NCI-H446 treated with DMSO at 0.1 percent for 48 hours (cell line): ENCODE data around the gene ARHGAP11B.
"Not testable (repeated sequence)": the region's sequence is repeated elsewhere in the genome, so short reads cannot be mapped to it uniquely, and the experiment has no call there.

Experiments
- DNase-seq: peaks from one replicate; lab custom pipeline; 2025; lab: John Stamatoyannopoulos, UW

The ARHGAP11B gene

GRCh38 chr15:30625436-30626193, at the start of gene ARHGAP11B:
Gene ARHGAP11B (plus strand): TSS chr15:30626128.
- not testable (repeated sequence) for DNase-seq

GRCh38 chr15:30579394-30579970, 46.4 kb upstream of the ARHGAP11B start:
- DNase-seq, result not testable (repeated sequence)

- not testable (repeated sequence) for DNase-seq
Observed at GRCh38 chr15:30580716-30581115, 45.2 kb upstream of the ARHGAP11B start.

GRCh38 chr15:30598953-30599352, 27.0 kb upstream of the ARHGAP11B start:
- DNase-seq, result not testable (repeated sequence)

GRCh38 chr15:30603796-30604195, 22.1 kb upstream of the ARHGAP11B start, which contains the start of gene GOLGA8H:
Gene GOLGA8H (plus strand): TSS chr15:30604028. CDS start chr15:30604126, 98 bp downstream.
- DNase-seq, result not testable (repeated sequence)

GRCh38 chr15:30612271-30612670, 13.7 kb upstream of the ARHGAP11B start:
- DNase-seq, result not testable (repeated sequence)

GRCh38 chr15:30621342-30621741, 4.6 kb upstream of the ARHGAP11B start:
- DNase-seq, result not testable (repeated sequence)

GRCh38 chr15:30626194-30626565, 252 bp downstream of the ARHGAP11B start:
- not testable (repeated sequence) for DNase-seq

- not testable (repeated sequence) for DNase-seq
Observed at GRCh38 chr15:30626632-30627031, 704 bp downstream of the ARHGAP11B start.

- no peak for DNase-seq
Observed at GRCh38 chr15:30650012-30650929, 24.3 kb downstream of the ARHGAP11B start.

GRCh38 chr15:30661154-30661553, 35.2 kb downstream of the ARHGAP11B start:
- not testable (repeated sequence) for DNase-seq

- not testable (repeated sequence) for DNase-seq
Observed at GRCh38 chr15:30669621-30670020, 43.7 kb downstream of the ARHGAP11B start.

- no peak for DNase-seq
Observed at GRCh38 chr15:30670056-30670455, 44.1 kb downstream of the ARHGAP11B start.

- no peak for DNase-seq
Observed at GRCh38 chr15:30671309-30671708, 45.4 kb downstream of the ARHGAP11B start.

- no peak for DNase-seq
Observed at GRCh38 chr15:30675126-30675525, 49.2 kb downstream of the ARHGAP11B start.

GRCh38 chr15:30675891-30676290, 50.0 kb downstream of the ARHGAP11B start:
- DNase-seq, result not testable (repeated sequence)

GRCh38 chr15:30680997-30681396, 55.1 kb downstream of the ARHGAP11B start:
- not testable (repeated sequence) for DNase-seq

GRCh38 chr15:30685709-30686285, 59.9 kb downstream of the ARHGAP11B start:
- not testable (repeated sequence) for DNase-seq

GRCh38 chr15:30686651-30687050, 60.7 kb downstream of the ARHGAP11B start:
- not testable (repeated sequence) for DNase-seq
